GM10266 (cell line): ENCODE data around the gene NRXN3.

Experiments used
- DNase-seq: peaks from one replicate; pipeline ENCODE4 v3.0.0; 2012; ENCODE audit errors: extremely low spot score
- CTCF ChIP-seq: IDR thresholded peaks from 2 replicates; pipeline ENCODE4 v1.5.1; 2012; ENCODE audit warnings: mild to moderate bottlenecking, low read depth; ENCODE audit not compliant: control insufficient read depth, insufficient read depth; ENCODE audit errors: missing control alignments

NRXN3 gene

DNA sequence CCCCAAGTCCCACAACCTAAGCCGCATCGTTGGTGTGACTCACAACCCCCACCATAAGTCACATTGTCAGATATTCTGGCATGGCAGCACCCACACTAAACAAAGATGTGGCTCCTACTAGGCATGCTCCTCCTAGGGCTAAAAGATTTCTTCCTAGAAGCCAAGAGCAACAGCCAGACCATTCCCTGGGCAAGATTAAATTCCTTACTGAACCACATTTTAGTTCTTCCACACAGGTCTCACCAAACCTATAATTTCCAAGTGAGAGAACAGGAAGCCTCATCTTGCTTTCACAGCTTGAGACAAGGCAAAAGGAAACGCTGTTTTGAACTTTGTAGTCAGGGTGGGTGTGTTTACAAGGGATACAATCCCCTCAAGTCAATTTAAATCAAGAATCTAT, 1408.3 kb downstream of the NRXN3 start:
- no peak for TF ChIP-seq CTCF
- no peak for DNase-seq

GRCh38 chr14:79580414-79580813, 1410.2 kb downstream of the NRXN3 start:
- TF ChIP-seq CTCF: no peak
- no peak for DNase-seq

GRCh38 chr14:79580906-79581305, 1410.7 kb downstream of the NRXN3 start:
- DNase-seq: no peak
- TF ChIP-seq CTCF: no peak

DNA sequence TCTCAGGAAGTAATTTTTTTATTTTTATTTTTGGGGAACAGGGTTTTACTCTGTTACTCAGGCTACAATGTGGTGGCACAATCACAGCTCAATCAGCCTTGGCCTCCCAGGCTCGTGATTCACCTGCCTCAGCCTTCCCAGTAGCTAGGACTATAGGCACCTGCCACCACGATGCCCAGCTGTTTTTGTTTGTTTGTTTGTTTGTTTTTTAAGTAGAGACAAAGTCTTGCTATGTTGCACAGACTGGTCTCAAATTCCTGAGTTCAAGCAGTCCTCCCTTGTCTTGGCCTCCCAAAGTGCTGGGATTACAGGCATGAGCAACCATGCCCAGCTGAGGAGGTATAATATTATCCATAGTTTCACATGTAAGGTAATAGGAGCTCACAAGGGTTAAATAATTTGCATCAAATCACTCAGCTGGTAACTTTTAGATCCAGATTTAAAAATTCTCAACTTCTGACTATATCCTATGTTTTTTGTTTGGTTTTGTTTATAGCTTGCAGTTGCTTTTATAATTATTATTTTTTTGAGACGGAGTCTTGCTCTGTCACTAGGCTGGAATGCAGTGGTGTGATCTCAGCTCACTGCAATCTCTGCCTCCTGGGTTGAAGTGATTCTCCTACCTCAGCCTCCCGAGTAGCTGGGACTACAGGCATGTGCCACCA, 1411.9 kb downstream of the NRXN3 start:
- TF ChIP-seq CTCF: no peak

GRCh38 chr14:79583738-79584408, 1413.7 kb downstream of the NRXN3 start:
- no peak for TF ChIP-seq CTCF
- no peak for DNase-seq

More for the DNA sequence above, 1411.9 kb downstream of the NRXN3 start:
- no peak for DNase-seq

GRCh38 chr14:79584679-79585078, 1414.5 kb downstream of the NRXN3 start:
- no peak for DNase-seq
- TF ChIP-seq CTCF: no peak

DNA sequence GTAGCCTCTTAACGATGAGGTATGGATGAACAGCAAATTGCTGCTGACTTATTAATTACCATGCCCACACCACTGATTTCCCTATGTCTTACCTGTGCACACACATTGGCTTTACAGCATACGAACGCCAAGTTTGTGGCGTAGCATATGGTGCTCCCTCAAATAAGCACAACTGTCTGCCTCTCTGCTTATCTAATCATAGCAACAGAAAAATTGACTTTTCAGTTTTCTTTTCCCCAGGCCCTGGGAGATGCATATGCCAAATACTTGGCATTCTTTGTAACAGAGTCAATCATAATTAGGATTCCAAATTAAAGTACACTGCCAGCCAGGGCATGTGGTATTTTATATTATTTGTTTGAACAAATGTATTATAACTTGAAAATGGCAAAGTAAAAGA, 1415.7 kb downstream of the NRXN3 start:
- no peak for TF ChIP-seq CTCF
- no peak for DNase-seq
